CD14-positive monocyte (primary cell): ENCODE results near the gene SDF4. TPM values are rescaled to one million over a fixed set of nuclear protein-coding genes. Genes with fewer than 3 reads are reported as not detected.

Experiments
- DNase-seq, 3 donors: peaks; one replicate each; pipeline ENCODE4 v3.0.0-alpha.2; 2011 to 2022
- H2AFZ ChIP-seq: 2 replicates; pipeline ENCODE4 v1.6.0; 2012; ENCODE audit warnings: mild to moderate bottlenecking, low read depth, low read length, inconsistent platforms; ENCODE audit not compliant: insufficient read depth, poor library complexity, severe bottlenecking
- H3K27ac ChIP-seq, 2 donors: 1 replicate in 1 of 2; 2 replicates in 1 of 2; pipeline ENCODE4 v1.5.1; 2012 to 2013; ENCODE audit warnings: low read length in 2 of 2, control low read depth in 1 of 2, inconsistent platforms in 1 of 2, low read depth in 1 of 2, mild to moderate bottlenecking in 1 of 2
- H3K27me3 ChIP-seq, 2 donors: one replicate each; pipeline versions ENCODE4 v1.6.0 to v1.6.1; 2011 to 2013; ENCODE audit warnings: low read length in 2 of 2; ENCODE audit not compliant: control insufficient read depth in 2 of 2, insufficient read depth in 2 of 2
- H3K36me3 ChIP-seq, 2 donors: replicated peaks in 1 of 2; 1 replicate in 1 of 2; 2 replicates in 1 of 2; pipeline versions ENCODE4 v1.5.1 to v1.6.1; 2012 to 2013; ENCODE audit warnings: low read length in 2 of 2, control low read depth in 1 of 2, inconsistent platforms in 1 of 2, mild to moderate bottlenecking in 1 of 2; ENCODE audit not compliant: insufficient read depth in 2 of 2, control insufficient read depth in 1 of 2
- H3K4me1 ChIP-seq, 2 donors: 1 replicate in 1 of 2; 2 replicates in 1 of 2; pipeline versions ENCODE4 v1.5.1 to v1.6.1; 2012 to 2013; ENCODE audit warnings: low read length in 2 of 2, control low read depth in 1 of 2, inconsistent platforms in 1 of 2, mild to moderate bottlenecking in 1 of 2, moderate library complexity in 1 of 2; ENCODE audit not compliant: insufficient read depth in 2 of 2, control insufficient read depth in 1 of 2
- H3K4me2 ChIP-seq: replicated peaks from 2 replicates; pipeline ENCODE3; 2012; ENCODE audit warnings: low read length, moderate library complexity, mild to moderate bottlenecking; ENCODE audit not compliant: poor library complexity, severe bottlenecking; ENCODE audit errors: extremely low read depth
- H3K4me3 ChIP-seq, 3 experiments: fragments of 200-600 bp in 1 of 3; sonication (generic) in 1 of 3; replicated peaks in 1 of 3; 1 replicate in 2 of 3; 2 replicates in 1 of 3; pipeline ENCODE4 v1.5.1; 2011 to 2013; ENCODE audit warnings: low read length in 3 of 3, mild to moderate bottlenecking in 3 of 3, control low read depth in 2 of 3, low read depth in 2 of 3, inconsistent platforms in 1 of 3, moderate library complexity in 1 of 3
- H3K79me2 ChIP-seq: 2 replicates; pipeline ENCODE4 v1.6.0; 2012; ENCODE audit warnings: mild to moderate bottlenecking, control low read depth, inconsistent platforms, low read length, moderate library complexity; ENCODE audit not compliant: insufficient read depth
- H3K9ac ChIP-seq: 2 replicates; pipeline ENCODE4 v1.6.0; 2017; ENCODE audit warnings: low read length, mild to moderate bottlenecking; ENCODE audit not compliant: insufficient read depth, poor library complexity, severe bottlenecking
- H3K9me3 ChIP-seq, 2 donors: replicated peaks in 1 of 2; 1 replicate in 1 of 2; 2 replicates in 1 of 2; pipeline versions ENCODE4 v1.5.1 to v1.6.1; 2012 to 2013; ENCODE audit warnings: low read length in 2 of 2, control low read depth in 1 of 2; ENCODE audit not compliant: control insufficient read depth in 1 of 2, insufficient read depth in 1 of 2
- H4K20me1 ChIP-seq: 2 replicates; pipeline ENCODE4 v1.6.0; 2012; ENCODE audit warnings: mild to moderate bottlenecking, low read length, control low read depth, moderate library complexity; ENCODE audit not compliant: insufficient read depth
- H3K27ac Mint-ChIP-seq, 7 donors: one replicate each; pipeline ENCODE4 v1.8.0; 2020; ENCODE audit warnings: mild to moderate bottlenecking in 7 of 7, mixed read lengths in 7 of 7, moderate library complexity in 6 of 7, inconsistent platforms in 2 of 7
- H3K27me3 Mint-ChIP-seq, 3 donors: one replicate each; pipeline ENCODE4 v1.8.0; 2021 to 2022; ENCODE audit warnings: low read depth in 3 of 3, mild to moderate bottlenecking in 3 of 3, mixed read lengths in 3 of 3, moderate library complexity in 3 of 3, inconsistent platforms in 1 of 3
- H3K36me3 Mint-ChIP-seq, 2 donors: one replicate each; pipeline ENCODE4 v1.8.0; 2020; ENCODE audit warnings: mixed read lengths in 2 of 2, inconsistent platforms in 1 of 2, mild to moderate bottlenecking in 1 of 2
- H3K4me1 Mint-ChIP-seq: one replicate; pipeline ENCODE4 v1.8.0; 2020; ENCODE audit warnings: mild to moderate bottlenecking, mixed read lengths
- H3K4me3 Mint-ChIP-seq, 2 donors: one replicate each; pipeline ENCODE4 v1.8.0; 2020; ENCODE audit warnings: mild to moderate bottlenecking in 2 of 2, mixed read lengths in 2 of 2, moderate library complexity in 1 of 2
- H3K9me3 Mint-ChIP-seq, 7 donors: one replicate each; pipeline ENCODE4 v1.8.0; 2020 to 2022; ENCODE audit warnings: mixed read lengths in 7 of 7, mild to moderate bottlenecking in 6 of 7, moderate library complexity in 6 of 7, inconsistent platforms in 2 of 7
- CTCF ChIP-seq: fragments of 200-600 bp; IDR thresholded peaks from one replicate; pipeline ENCODE4 v1.8.0; 2022; ENCODE audit warnings: antibody characterized with exemption, mild to moderate bottlenecking
- WGBS: methylation state at CpG from one replicate; pipeline ENCODE4 v1.1.5; 2013; ENCODE audit warnings: missing lambda C conversion rate; ENCODE audit not compliant: insufficient coverage; 5-methylcytosine and 5-hydroxymethylcytosine counted together
- intact Hi-C, 2 donors: fragments of 100-400 bp; cut with micrococcal nuclease; formaldehyde crosslinking; loops; one replicate each; pipeline versions ENCODE4 v1.15.0 to v1.15.1; 2023
- polyA plus RNA-seq, 3 donors: library from polyadenylated mRNA; depleted of rRNA in 1 of 3; unstranded in 2 of 3; stranded (reverse) in 1 of 3; fragments of 300-500 nt in 2 of 3; fragments of >200 nt in 1 of 3; fragmentation: Illumina TruSeq in 2 of 3; gene quantifications; 1 replicate in 2 of 3; 2 replicates in 1 of 3; pipeline ENCODE4 v1.2.3, GENCODE V29; 2012 to 2021

SDF4 gene
- polyA plus RNA-seq, 3 donors: 81.7 to 98.9 (median 89.0) TPM

- no peaks in the 10 kb centered on the region for H3K27me3 ChIP-seq
- no peak overlapping the region for H3K4me2 ChIP-seq
- peaks cover 63 to 91% of the 10 kb centered on the region in 2 donors for H3K36me3 ChIP-seq
- Mint-ChIP-seq H3K4me1 (peaks cover 22% of the 10 kb centered on the region), H3K9me3 (peaks cover 0 to 2% (median 0%) of the 10 kb centered on the region in 7 donors), H3K36me3 (peaks cover 64 to 86% of the 10 kb centered on the region in 2 donors), H3K4me3 (peak overlapping the region; percentile 42 to 55), H3K27me3 (peaks cover 0 to 2% (median 0%) of the 10 kb centered on the region in 3 donors), H3K27ac (peak overlapping the region; percentile 63 to 88 (median 83))
- H3K4me3 ChIP-seq: no peak overlapping the region
- intact Hi-C loops: no loop called here
- peak; percentile 9 to 37 (median 31) for DNase-seq
- WGBS: 40% methylated on average over 25 of the region's 26 CpGs
- no peak overlapping the region for H3K9ac ChIP-seq
- peak overlapping the region; percentile 42 to 66 for H3K27ac ChIP-seq
- H3K4me1 ChIP-seq: peaks cover 15 to 18% of the 10 kb centered on the region in 2 donors
- peaks cover 19% of the 10 kb centered on the region for H3K79me2 ChIP-seq
- peaks cover 94% of the 10 kb centered on the region for H4K20me1 ChIP-seq
- TF ChIP-seq CTCF: no peak
- no peak overlapping the region for H2AFZ ChIP-seq
- H3K9me3 ChIP-seq: no peaks in the 10 kb centered on the region
These were observed 28.3 kb upstream of the SDF4 start for GRCh38 chr1:1259951-1260600.

- DNase-seq: no peak
- H3K27me3 ChIP-seq: no peaks in the 10 kb centered on the region
- H3K4me2 ChIP-seq: no peak overlapping the region
- peaks cover 15 to 18% of the 10 kb centered on the region in 2 donors for H3K4me1 ChIP-seq
- intact Hi-C loops: no loop called here
- H3K4me3 ChIP-seq: no peak overlapping the region
- 81% methylated on average over 4 of the region's 18 CpGs for WGBS
- H3K79me2 ChIP-seq: peaks cover 14% of the 10 kb centered on the region
- Mint-ChIP-seq H3K27ac (peak overlapping the region in 5 of 7 donors; percentile 31 to 85 (median 83)), H3K4me1 (peaks cover 22% of the 10 kb centered on the region), H3K4me3 (no peak overlapping the region), H3K36me3 (peaks cover 65 to 87% of the 10 kb centered on the region in 2 donors), H3K27me3 (peaks cover 0 to 2% (median 0%) of the 10 kb centered on the region in 3 donors), H3K9me3 (peaks cover 0 to 2% (median 0%) of the 10 kb centered on the region in 7 donors)
- H3K36me3 ChIP-seq: peaks cover 64 to 91% of the 10 kb centered on the region in 2 donors
- H3K9ac ChIP-seq: no peak overlapping the region
- peak overlapping the region; percentile 42 to 66 for H3K27ac ChIP-seq
- peaks cover 92% of the 10 kb centered on the region for H4K20me1 ChIP-seq
- TF ChIP-seq CTCF: no peak
- no peaks in the 10 kb centered on the region for H3K9me3 ChIP-seq
- H2AFZ ChIP-seq: no peak overlapping the region
These were observed 27.7 kb upstream of the SDF4 start for GRCh38 chr1:1259540-1259939.
